Kidney (tissue), 14 donors: Measurements from ENCODE around the gene HTT. TPM values are rescaled to one million over a fixed set of nuclear protein-coding genes. Genes with fewer than 3 reads are reported as not detected.
"Not testable (repeated sequence)": the region's sequence is repeated elsewhere in the genome, so short reads cannot be mapped to it uniquely, and the experiment has no call there.

Source experiments
- DNase-seq, 5 donors: peaks; one replicate each; pipeline ENCODE4 v3.0.0-alpha.2; 2013 to 2020
- FAIRE-seq: peaks from 2 replicates; lab custom pipeline; 2012; peaks lifted over from hg19 to GRCh38; lab: Jason Lieb, UNC
- H3K27ac ChIP-seq, 2 donors: one replicate each; pipeline ENCODE4 v1.7.0; 2013; ENCODE audit warnings: low read depth in 2 of 2, low read length in 2 of 2, inconsistent platforms in 1 of 2
- H3K27me3 ChIP-seq: one replicate; pipeline ENCODE4 v1.7.1; 2013; ENCODE audit warnings: low read length, inconsistent platforms; ENCODE audit not compliant: control insufficient read depth, insufficient read depth
- H3K36me3 ChIP-seq, 3 donors: one replicate each; pipeline versions ENCODE4 v1.7.0 to v1.7.1; 2013; ENCODE audit warnings: low read length in 3 of 3, control low read depth in 1 of 3, inconsistent platforms in 1 of 3; ENCODE audit not compliant: insufficient read depth in 3 of 3, control insufficient read depth in 2 of 3
- H3K4me1 ChIP-seq, 3 donors: one replicate each; pipeline versions ENCODE4 v1.7.0 to v1.7.1; 2013; ENCODE audit warnings: low read length in 3 of 3, inconsistent platforms in 1 of 3, low read depth in 1 of 3; ENCODE audit not compliant: control insufficient read depth in 2 of 3, insufficient read depth in 2 of 3
- H3K4me3 ChIP-seq, 3 donors: one replicate each; pipeline versions ENCODE4 v1.7.0 to v1.8.1; 2013; ENCODE audit warnings: low read length in 3 of 3, control low read depth in 1 of 3, inconsistent platforms in 1 of 3
- H3K9ac ChIP-seq, 3 donors: one replicate each; pipeline versions ENCODE4 v1.7.0 to v1.7.1; 2013; ENCODE audit warnings: low read length in 3 of 3, control low read depth in 1 of 3, inconsistent platforms in 1 of 3
- H3K9me3 ChIP-seq, 3 donors: one replicate each; pipeline versions ENCODE4 v1.7.0 to v1.7.1; 2013; ENCODE audit warnings: low read length in 3 of 3, control low read depth in 1 of 3, inconsistent platforms in 1 of 3; ENCODE audit not compliant: control insufficient read depth in 2 of 3, insufficient read depth in 1 of 3
- intact Hi-C: fragments of 100-400 bp; cut with DNase I; formaldehyde crosslinking; loops from one replicate; pipeline ENCODE4 v1.11.1; 2022
- polyA plus RNA-seq: library from polyadenylated mRNA; stranded (reverse); fragments of 350-450 nt; fragmentation: Illumina TruSeq; extraction: RNeasy Lipid Tissue Mini Kit (QIAGEN cat#74804); gene quantifications from one replicate; pipeline ENCODE4 v1.2.3, GENCODE V29; 2014; ENCODE audit warnings: low read depth, low replicate concordance; ENCODE audit not compliant: insufficient read depth
- total RNA-seq: library from RNA; stranded (reverse); fragmentation: NEBNext Ultra II Directional; extraction: Animal tissue kit (Norgen Biotek cat#: 25700); gene quantifications from one replicate; pipeline ENCODE4 v1.2.1, GENCODE V29; 2021
- TF ChIP-seq, protein P1 (sequence below): IDR thresholded peaks from 3 replicates; pipeline ENCODE4 v1.5.1; 2012; ENCODE audit warnings: mild to moderate bottlenecking, moderate library complexity, borderline replicate concordance; ENCODE audit not compliant: insufficient read depth; ENCODE audit errors: extremely low read depth
- donor health status: control.
- donor health status: control.
- donor health status: control.
- donor health status: control.
- donor health status: control.
- donor health status: DM: yes; HTN: yes; CAD: no.
- donor health status: Normal renal cell carcinoma (clear cell type).

HTT gene
- total and polyA plus RNA-seq, 2 donors from 2014 or later, result 7.2 to 64.0 TPM

- Histone ChIP-seq H3K27me3 (no peaks in the 10 kb centered on the region), H3K9me3 (no peaks in the 10 kb centered on the region), H3K27ac (no peak overlapping the region), H3K4me1 (peaks cover 0 to 12% (median 0%) of the 10 kb centered on the region in 3 donors), H3K4me3 (no peak overlapping the region), H3K36me3 (peaks cover 0 to 7% (median 0%) of the 10 kb centered on the region in 3 donors), H3K9ac (no peak overlapping the region)
- no peak for FAIRE-seq
- no peak for DNase-seq
- TF ChIP-seq, protein P1, sequence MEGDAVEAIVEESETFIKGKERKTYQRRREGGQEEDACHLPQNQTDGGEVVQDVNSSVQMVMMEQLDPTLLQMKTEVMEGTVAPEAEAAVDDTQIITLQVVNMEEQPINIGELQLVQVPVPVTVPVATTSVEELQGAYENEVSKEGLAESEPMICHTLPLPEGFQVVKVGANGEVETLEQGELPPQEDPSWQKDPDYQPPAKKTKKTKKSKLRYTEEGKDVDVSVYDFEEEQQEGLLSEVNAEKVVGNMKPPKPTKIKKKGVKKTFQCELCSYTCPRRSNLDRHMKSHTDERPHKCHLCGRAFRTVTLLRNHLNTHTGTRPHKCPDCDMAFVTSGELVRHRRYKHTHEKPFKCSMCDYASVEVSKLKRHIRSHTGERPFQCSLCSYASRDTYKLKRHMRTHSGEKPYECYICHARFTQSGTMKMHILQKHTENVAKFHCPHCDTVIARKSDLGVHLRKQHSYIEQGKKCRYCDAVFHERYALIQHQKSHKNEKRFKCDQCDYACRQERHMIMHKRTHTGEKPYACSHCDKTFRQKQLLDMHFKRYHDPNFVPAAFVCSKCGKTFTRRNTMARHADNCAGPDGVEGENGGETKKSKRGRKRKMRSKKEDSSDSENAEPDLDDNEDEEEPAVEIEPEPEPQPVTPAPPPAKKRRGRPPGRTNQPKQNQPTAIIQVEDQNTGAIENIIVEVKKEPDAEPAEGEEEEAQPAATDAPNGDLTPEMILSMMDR, result no peak
- intact Hi-C loops, result no loop called here
Measured at GRCh38 chr4:3085948-3086670, 11.6 kb downstream of the HTT start.

GRCh38 chr4:3087115-3087797, 12.8 kb downstream of the HTT start:
- no peak overlapping the region for H3K9ac ChIP-seq
- peaks cover 0 to 12% (median 0%) of the 10 kb centered on the region in 3 donors for H3K4me1 ChIP-seq
- peaks cover 0 to 7% (median 0%) of the 10 kb centered on the region in 3 donors for H3K36me3 ChIP-seq
- no peaks in the 10 kb centered on the region for H3K9me3 ChIP-seq
- no peak for FAIRE-seq
- no peak overlapping the region for H3K27ac ChIP-seq
- intact Hi-C loops, result no loop called here
- H3K4me3 ChIP-seq, result no peak overlapping the region
- TF ChIP-seq, protein P1, result no peak
- no peaks in the 10 kb centered on the region for H3K27me3 ChIP-seq
- no peak for DNase-seq

DNA sequence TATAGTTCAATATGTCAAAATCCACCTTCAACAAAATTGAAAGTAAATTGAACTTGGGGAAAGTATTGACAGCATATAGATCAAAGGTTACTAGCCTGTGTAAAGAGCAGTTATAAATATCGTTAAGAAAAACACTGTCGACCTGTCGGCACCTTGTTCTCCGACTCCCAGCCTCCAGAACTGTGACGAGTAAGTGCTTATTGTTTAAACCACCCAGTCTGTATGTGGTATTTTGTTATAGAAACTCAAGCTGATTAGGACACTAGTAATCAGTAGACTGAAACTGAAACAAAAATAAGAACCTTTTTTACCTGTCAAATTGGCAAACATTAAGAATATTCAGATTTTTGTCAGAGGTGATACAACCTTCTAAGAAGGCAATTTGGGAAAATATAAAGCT, 17.0 kb downstream of the HTT start:
- H3K27me3 ChIP-seq, result no peaks in the 10 kb centered on the region
- no peak overlapping the region for H3K9ac ChIP-seq
- no peak for DNase-seq
- peaks cover 0 to 7% (median 0%) of the 10 kb centered on the region in 3 donors for H3K36me3 ChIP-seq
- intact Hi-C loops, result no loop called here
- H3K27ac ChIP-seq, result no peak overlapping the region
- no peak for FAIRE-seq
- no peak overlapping the region for H3K4me3 ChIP-seq
- TF ChIP-seq, protein P1, result no peak
- H3K9me3 ChIP-seq, result no peaks in the 10 kb centered on the region
- no peaks in the 10 kb centered on the region for H3K4me1 ChIP-seq

- H3K4me3 ChIP-seq, FAIRE-seq, DNase-seq, H3K27ac ChIP-seq, H3K9me3 ChIP-seq, intact Hi-C loops, H3K36me3 ChIP-seq, H3K27me3 ChIP-seq, H3K4me1 ChIP-seq, H3K9ac ChIP-seq: not testable (repeated sequence)
Measured at GRCh38 chr4:3094701-3095100, 20.2 kb downstream of the HTT start.
